ENCODE data around the gene NUBP2. TPM values are rescaled to one million over a fixed set of nuclear protein-coding genes. Genes with fewer than 3 reads are reported as not detected.

The NUBP2 gene
- total RNA-seq, 2 donors from 2014 or later = 61.1 to 61.5 TPM

- Histone ChIP-seq H3K9ac (ENCODE audit: extremely low read depth, low read length, poor library complexity, severe bottlenecking) (no peak overlapping the region), H3K36me3 (ENCODE audit: control insufficient read depth, insufficient read depth, low read length) (peaks cover 17% of the 10 kb centered on the region), H3K27me3 (ENCODE audit: control insufficient read depth, insufficient read depth, low read length, poor library complexity, severe bottlenecking) (no peaks in the 10 kb centered on the region), H3K27ac (ENCODE audit: low read depth, low read length) (no peak overlapping the region), H3K9me3 (ENCODE audit: control insufficient read depth, low read length) (no peaks in the 10 kb centered on the region), H3K4me3 (ENCODE audit: low read length) (no peak overlapping the region), H3K4me1 (ENCODE audit: control insufficient read depth, insufficient read depth, low read length) (no peaks in the 10 kb centered on the region)
- 96% methylated on average over 16 to 21 of the region's 21 CpGs for WGBS, 2 experiments (ENCODE audit: insufficient coverage in 1 of 2, insufficient read length in 1 of 2)
- DNase-seq = no peak
- peaks cover 17% of the 10 kb centered on the region for H3K36me3 Mint-ChIP-seq (ENCODE audit: low read depth)
- TF ChIP-seq CTCF (conservative IDR thresholded peaks at IDR 0.05) = no peak
- no peak overlapping the region for H3K27ac Mint-ChIP-seq
- no peaks in the 10 kb centered on the region for H3K4me1 Mint-ChIP-seq
- H3K4me3 Mint-ChIP-seq = no peak overlapping the region
- no peaks in the 10 kb centered on the region for H3K9me3 Mint-ChIP-seq
- no peaks in the 10 kb centered on the region for H3K27me3 Mint-ChIP-seq (ENCODE audit: insufficient read depth)
These were observed 17.8 kb upstream of the NUBP2 start for GRCh38 chr16:1764971-1765370.

GRCh38 chr16:1765826-1766225 lies 16.9 kb upstream of the NUBP2 start:
- Histone ChIP-seq H3K36me3 (ENCODE audit: control insufficient read depth, insufficient read depth, low read length) (peaks cover 23% of the 10 kb centered on the region), H3K4me3 (ENCODE audit: low read length) (no peak overlapping the region), H3K4me1 (ENCODE audit: control insufficient read depth, insufficient read depth, low read length) (no peaks in the 10 kb centered on the region), H3K9me3 (ENCODE audit: control insufficient read depth, low read length) (no peaks in the 10 kb centered on the region), H3K9ac (ENCODE audit: extremely low read depth, low read length, poor library complexity, severe bottlenecking) (no peak overlapping the region), H3K27me3 (ENCODE audit: control insufficient read depth, insufficient read depth, low read length, poor library complexity, severe bottlenecking) (no peaks in the 10 kb centered on the region), H3K27ac (ENCODE audit: low read depth, low read length) (no peak overlapping the region)
- DNase-seq = no peak
- 92 to 97% methylated on average over 21 to 22 of the region's 22 CpGs for WGBS, 2 experiments (ENCODE audit: insufficient coverage in 1 of 2, insufficient read length in 1 of 2)
- Mint-ChIP-seq H3K36me3 (ENCODE audit: low read depth) (peaks cover 19% of the 10 kb centered on the region), H3K27me3 (ENCODE audit: insufficient read depth) (no peaks in the 10 kb centered on the region), H3K9me3 (no peaks in the 10 kb centered on the region), H3K4me3 (no peak overlapping the region), H3K4me1 (no peaks in the 10 kb centered on the region), H3K27ac (no peak overlapping the region)
- no peak for TF ChIP-seq CTCF (conservative IDR thresholded peaks at IDR 0.05)

GRCh38 chr16:1766231-1766630 lies 16.5 kb upstream of the NUBP2 start:
- no peak for TF ChIP-seq CTCF (conservative IDR thresholded peaks at IDR 0.05)
- H3K27me3 ChIP-seq (ENCODE audit: control insufficient read depth, insufficient read depth, low read length, poor library complexity, severe bottlenecking) = no peaks in the 10 kb centered on the region
- Mint-ChIP-seq H3K36me3 (ENCODE audit: low read depth) (peaks cover 17% of the 10 kb centered on the region), H3K9me3 (no peaks in the 10 kb centered on the region), H3K27ac (no peak overlapping the region), H3K27me3 (ENCODE audit: insufficient read depth) (no peaks in the 10 kb centered on the region), H3K4me3 (no peak overlapping the region), H3K4me1 (no peaks in the 10 kb centered on the region)
- H3K9me3 ChIP-seq (ENCODE audit: control insufficient read depth, low read length) = no peaks in the 10 kb centered on the region
- no peak overlapping the region for H3K27ac ChIP-seq (ENCODE audit: low read depth, low read length)
- H3K4me1 ChIP-seq (ENCODE audit: control insufficient read depth, insufficient read depth, low read length) = no peaks in the 10 kb centered on the region
- no peak for DNase-seq
- WGBS, 2 experiments (ENCODE audit: insufficient coverage in 1 of 2, insufficient read length in 1 of 2) = 89 to 96% methylated on average over 9 to 19 of the region's 19 CpGs
- peaks cover 23% of the 10 kb centered on the region for H3K36me3 ChIP-seq (ENCODE audit: control insufficient read depth, insufficient read depth, low read length)
- H3K9ac ChIP-seq (ENCODE audit: extremely low read depth, low read length, poor library complexity, severe bottlenecking) = no peak overlapping the region
- no peak overlapping the region for H3K4me3 ChIP-seq (ENCODE audit: low read length)
